WTC11 (cell line): ENCODE results near the gene HDGF.

ENCODE experiments used
- CREB1 ChIP-seq: sonication (generic); formaldehyde crosslinking; IDR thresholded peaks from 2 replicates; pipeline ENCODE4 v1.8.0; 2023; ENCODE audit warnings: mild to moderate bottlenecking, missing genetic modification reagents
- FOXP1 ChIP-seq: sonication (generic); formaldehyde crosslinking; IDR thresholded peaks from 2 replicates; pipeline ENCODE4 v1.8.0; 2022; ENCODE audit warnings: missing genetic modification reagents, mild to moderate bottlenecking, moderate library complexity, borderline replicate concordance
- IRF2 ChIP-seq: sonication (generic); formaldehyde crosslinking; IDR thresholded peaks from 2 replicates; pipeline ENCODE4 v1.8.0; 2022; ENCODE audit warnings: low read depth, missing genetic modification reagents, borderline replicate concordance
- NFYB ChIP-seq: sonication (generic); formaldehyde crosslinking; conservative IDR thresholded peaks from 2 replicates; pipeline ENCODE4 v1.8.0; 2022; ENCODE audit warnings: low read depth, missing genetic modification reagents
- PRDM15 ChIP-seq: sonication (generic); formaldehyde crosslinking; IDR thresholded peaks from 2 replicates; pipeline ENCODE4 v1.8.0; 2022; ENCODE audit warnings: missing genetic modification reagents
- TCF7 ChIP-seq: sonication (generic); formaldehyde crosslinking; IDR thresholded peaks from 2 replicates; pipeline ENCODE4 v1.8.0; 2022; ENCODE audit warnings: mild to moderate bottlenecking, low read depth, missing genetic modification reagents, moderate library complexity
- ZNF512 ChIP-seq: sonication (generic); formaldehyde crosslinking; IDR thresholded peaks from 2 replicates; pipeline ENCODE4 v1.8.1; 2022; ENCODE audit warnings: missing genetic modification reagents, borderline replicate concordance
- TF ChIP-seq, protein P1 (sequence below): fragments of 200-600 bp; IDR thresholded peaks from 2 replicates; pipeline ENCODE4 v1.8.0; 2022; ENCODE audit warnings: antibody characterized with exemption
- TF ChIP-seq, protein P2 (sequence below): sonication (generic); formaldehyde crosslinking; IDR thresholded peaks from 2 replicates; pipeline ENCODE4 v1.8.1; 2023; ENCODE audit warnings: mild to moderate bottlenecking, missing genetic modification reagents
- TF ChIP-seq, protein P3 (sequence below): sonication (generic); formaldehyde crosslinking; IDR thresholded peaks from 2 replicates; pipeline ENCODE4 v1.8.1; 2022; ENCODE audit warnings: low read depth, mild to moderate bottlenecking, moderate library complexity, missing genetic modification reagents, borderline replicate concordance
- TF ChIP-seq, protein P4 (sequence below): sonication (generic); formaldehyde crosslinking; IDR thresholded peaks from 2 replicates; pipeline ENCODE4 v1.8.1; 2023; ENCODE audit warnings: mild to moderate bottlenecking, missing genetic modification reagents, moderate library complexity
- TF ChIP-seq, protein P5 (sequence below): sonication (generic); formaldehyde crosslinking; IDR thresholded peaks from 2 replicates; pipeline ENCODE4 v1.8.0; 2023; ENCODE audit warnings: mild to moderate bottlenecking, missing genetic modification reagents
- TF ChIP-seq, protein P6 (sequence below): sonication (generic); formaldehyde crosslinking; IDR thresholded peaks from 2 replicates; pipeline ENCODE4 v1.8.0; 2022; ENCODE audit warnings: mild to moderate bottlenecking, missing genetic modification reagents
- TF ChIP-seq, protein P7 (sequence below): sonication (generic); formaldehyde crosslinking; IDR thresholded peaks from 2 replicates; pipeline ENCODE4 v1.8.1; 2023; ENCODE audit warnings: mild to moderate bottlenecking, moderate library complexity, missing genetic modification reagents

- TF ChIP-seq, protein P1, sequence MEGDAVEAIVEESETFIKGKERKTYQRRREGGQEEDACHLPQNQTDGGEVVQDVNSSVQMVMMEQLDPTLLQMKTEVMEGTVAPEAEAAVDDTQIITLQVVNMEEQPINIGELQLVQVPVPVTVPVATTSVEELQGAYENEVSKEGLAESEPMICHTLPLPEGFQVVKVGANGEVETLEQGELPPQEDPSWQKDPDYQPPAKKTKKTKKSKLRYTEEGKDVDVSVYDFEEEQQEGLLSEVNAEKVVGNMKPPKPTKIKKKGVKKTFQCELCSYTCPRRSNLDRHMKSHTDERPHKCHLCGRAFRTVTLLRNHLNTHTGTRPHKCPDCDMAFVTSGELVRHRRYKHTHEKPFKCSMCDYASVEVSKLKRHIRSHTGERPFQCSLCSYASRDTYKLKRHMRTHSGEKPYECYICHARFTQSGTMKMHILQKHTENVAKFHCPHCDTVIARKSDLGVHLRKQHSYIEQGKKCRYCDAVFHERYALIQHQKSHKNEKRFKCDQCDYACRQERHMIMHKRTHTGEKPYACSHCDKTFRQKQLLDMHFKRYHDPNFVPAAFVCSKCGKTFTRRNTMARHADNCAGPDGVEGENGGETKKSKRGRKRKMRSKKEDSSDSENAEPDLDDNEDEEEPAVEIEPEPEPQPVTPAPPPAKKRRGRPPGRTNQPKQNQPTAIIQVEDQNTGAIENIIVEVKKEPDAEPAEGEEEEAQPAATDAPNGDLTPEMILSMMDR: no peak
- TF ChIP-seq FOXP1 (CRISPR knock-in tag) (no peak), NFYB (CRISPR knock-in tag) (no peak), ZNF512 (CRISPR knock-in tag) (no peak), CREB1 (no peak), IRF2 (no peak), PRDM15 (CRISPR knock-in tag) (no peak), TCF7 (CRISPR knock-in tag) (no peak)
- TF ChIP-seq, protein P2, sequence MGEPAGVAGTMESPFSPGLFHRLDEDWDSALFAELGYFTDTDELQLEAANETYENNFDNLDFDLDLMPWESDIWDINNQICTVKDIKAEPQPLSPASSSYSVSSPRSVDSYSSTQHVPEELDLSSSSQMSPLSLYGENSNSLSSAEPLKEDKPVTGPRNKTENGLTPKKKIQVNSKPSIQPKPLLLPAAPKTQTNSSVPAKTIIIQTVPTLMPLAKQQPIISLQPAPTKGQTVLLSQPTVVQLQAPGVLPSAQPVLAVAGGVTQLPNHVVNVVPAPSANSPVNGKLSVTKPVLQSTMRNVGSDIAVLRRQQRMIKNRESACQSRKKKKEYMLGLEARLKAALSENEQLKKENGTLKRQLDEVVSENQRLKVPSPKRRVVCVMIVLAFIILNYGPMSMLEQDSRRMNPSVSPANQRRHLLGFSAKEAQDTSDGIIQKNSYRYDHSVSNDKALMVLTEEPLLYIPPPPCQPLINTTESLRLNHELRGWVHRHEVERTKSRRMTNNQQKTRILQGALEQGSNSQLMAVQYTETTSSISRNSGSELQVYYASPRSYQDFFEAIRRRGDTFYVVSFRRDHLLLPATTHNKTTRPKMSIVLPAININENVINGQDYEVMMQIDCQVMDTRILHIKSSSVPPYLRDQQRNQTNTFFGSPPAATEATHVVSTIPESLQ (CRISPR knock-in tag): no peak
- TF ChIP-seq, protein P3, sequence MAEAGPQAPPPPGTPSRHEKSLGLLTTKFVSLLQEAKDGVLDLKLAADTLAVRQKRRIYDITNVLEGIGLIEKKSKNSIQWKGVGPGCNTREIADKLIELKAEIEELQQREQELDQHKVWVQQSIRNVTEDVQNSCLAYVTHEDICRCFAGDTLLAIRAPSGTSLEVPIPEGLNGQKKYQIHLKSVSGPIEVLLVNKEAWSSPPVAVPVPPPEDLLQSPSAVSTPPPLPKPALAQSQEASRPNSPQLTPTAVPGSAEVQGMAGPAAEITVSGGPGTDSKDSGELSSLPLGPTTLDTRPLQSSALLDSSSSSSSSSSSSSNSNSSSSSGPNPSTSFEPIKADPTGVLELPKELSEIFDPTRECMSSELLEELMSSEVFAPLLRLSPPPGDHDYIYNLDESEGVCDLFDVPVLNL (CRISPR knock-in tag): no peak
- TF ChIP-seq, protein P4, sequence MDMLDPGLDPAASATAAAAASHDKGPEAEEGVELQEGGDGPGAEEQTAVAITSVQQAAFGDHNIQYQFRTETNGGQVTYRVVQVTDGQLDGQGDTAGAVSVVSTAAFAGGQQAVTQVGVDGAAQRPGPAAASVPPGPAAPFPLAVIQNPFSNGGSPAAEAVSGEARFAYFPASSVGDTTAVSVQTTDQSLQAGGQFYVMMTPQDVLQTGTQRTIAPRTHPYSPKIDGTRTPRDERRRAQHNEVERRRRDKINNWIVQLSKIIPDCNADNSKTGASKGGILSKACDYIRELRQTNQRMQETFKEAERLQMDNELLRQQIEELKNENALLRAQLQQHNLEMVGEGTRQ: no peak
- TF ChIP-seq, protein P5, sequence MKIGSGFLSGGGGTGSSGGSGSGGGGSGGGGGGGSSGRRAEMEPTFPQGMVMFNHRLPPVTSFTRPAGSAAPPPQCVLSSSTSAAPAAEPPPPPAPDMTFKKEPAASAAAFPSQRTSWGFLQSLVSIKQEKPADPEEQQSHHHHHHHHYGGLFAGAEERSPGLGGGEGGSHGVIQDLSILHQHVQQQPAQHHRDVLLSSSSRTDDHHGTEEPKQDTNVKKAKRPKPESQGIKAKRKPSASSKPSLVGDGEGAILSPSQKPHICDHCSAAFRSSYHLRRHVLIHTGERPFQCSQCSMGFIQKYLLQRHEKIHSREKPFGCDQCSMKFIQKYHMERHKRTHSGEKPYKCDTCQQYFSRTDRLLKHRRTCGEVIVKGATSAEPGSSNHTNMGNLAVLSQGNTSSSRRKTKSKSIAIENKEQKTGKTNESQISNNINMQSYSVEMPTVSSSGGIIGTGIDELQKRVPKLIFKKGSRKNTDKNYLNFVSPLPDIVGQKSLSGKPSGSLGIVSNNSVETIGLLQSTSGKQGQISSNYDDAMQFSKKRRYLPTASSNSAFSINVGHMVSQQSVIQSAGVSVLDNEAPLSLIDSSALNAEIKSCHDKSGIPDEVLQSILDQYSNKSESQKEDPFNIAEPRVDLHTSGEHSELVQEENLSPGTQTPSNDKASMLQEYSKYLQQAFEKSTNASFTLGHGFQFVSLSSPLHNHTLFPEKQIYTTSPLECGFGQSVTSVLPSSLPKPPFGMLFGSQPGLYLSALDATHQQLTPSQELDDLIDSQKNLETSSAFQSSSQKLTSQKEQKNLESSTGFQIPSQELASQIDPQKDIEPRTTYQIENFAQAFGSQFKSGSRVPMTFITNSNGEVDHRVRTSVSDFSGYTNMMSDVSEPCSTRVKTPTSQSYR: no peak
- TF ChIP-seq, protein P6, sequence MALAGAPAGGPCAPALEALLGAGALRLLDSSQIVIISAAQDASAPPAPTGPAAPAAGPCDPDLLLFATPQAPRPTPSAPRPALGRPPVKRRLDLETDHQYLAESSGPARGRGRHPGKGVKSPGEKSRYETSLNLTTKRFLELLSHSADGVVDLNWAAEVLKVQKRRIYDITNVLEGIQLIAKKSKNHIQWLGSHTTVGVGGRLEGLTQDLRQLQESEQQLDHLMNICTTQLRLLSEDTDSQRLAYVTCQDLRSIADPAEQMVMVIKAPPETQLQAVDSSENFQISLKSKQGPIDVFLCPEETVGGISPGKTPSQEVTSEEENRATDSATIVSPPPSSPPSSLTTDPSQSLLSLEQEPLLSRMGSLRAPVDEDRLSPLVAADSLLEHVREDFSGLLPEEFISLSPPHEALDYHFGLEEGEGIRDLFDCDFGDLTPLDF (CRISPR knock-in tag): no peak
- TF ChIP-seq, protein P7, sequence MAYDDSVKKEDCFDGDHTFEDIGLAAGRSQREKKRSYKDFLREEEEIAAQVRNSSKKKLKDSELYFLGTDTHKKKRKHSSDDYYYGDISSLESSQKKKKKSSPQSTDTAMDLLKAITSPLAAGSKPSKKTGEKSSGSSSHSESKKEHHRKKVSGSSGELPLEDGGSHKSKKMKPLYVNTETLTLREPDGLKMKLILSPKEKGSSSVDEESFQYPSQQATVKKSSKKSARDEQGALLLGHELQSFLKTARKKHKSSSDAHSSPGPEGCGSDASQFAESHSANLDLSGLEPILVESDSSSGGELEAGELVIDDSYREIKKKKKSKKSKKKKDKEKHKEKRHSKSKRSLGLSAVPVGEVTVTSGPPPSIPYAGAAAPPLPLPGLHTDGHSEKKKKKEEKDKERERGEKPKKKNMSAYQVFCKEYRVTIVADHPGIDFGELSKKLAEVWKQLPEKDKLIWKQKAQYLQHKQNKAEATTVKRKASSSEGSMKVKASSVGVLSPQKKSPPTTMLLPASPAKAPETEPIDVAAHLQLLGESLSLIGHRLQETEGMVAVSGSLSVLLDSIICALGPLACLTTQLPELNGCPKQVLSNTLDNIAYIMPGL (CRISPR knock-in tag): no peak
These were observed 3.5 kb downstream of the HDGF start for GRCh38 chr1:156747742-156748669.
